Subcutaneous adipose tissue (tissue), 4 donors: ENCODE data around the gene SUCLA2. TPM values are rescaled to one million over a fixed set of nuclear protein-coding genes. Genes with fewer than 3 reads are reported as not detected.

Experiments
- CTCF ChIP-seq: fragments of 450-650 bp; IDR thresholded peaks from one replicate; pipeline ENCODE4 v1.5.1; 2016; ENCODE audit warnings: low read depth, mild to moderate bottlenecking, control low read depth, antibody characterized with exemption, moderate library complexity
- total RNA-seq, 4 donors: library from RNA; depleted of rRNA; stranded (reverse); fragments of >200 nt; gene quantifications; one replicate each; pipeline ENCODE4 v1.1.0, GENCODE V29; 2016

SUCLA2 gene
- total RNA-seq, 4 donors from 2014 or later, result 61.4 to 105 (median 87.4) TPM

- no peak for TF ChIP-seq CTCF
Measured at GRCh38 chr13:47991859-47992258, 9.2 kb downstream of the SUCLA2 start.

GRCh38 chr13:47990920-47991466 is 10.1 kb downstream of the SUCLA2 start:
- no peak for TF ChIP-seq CTCF

DNA sequence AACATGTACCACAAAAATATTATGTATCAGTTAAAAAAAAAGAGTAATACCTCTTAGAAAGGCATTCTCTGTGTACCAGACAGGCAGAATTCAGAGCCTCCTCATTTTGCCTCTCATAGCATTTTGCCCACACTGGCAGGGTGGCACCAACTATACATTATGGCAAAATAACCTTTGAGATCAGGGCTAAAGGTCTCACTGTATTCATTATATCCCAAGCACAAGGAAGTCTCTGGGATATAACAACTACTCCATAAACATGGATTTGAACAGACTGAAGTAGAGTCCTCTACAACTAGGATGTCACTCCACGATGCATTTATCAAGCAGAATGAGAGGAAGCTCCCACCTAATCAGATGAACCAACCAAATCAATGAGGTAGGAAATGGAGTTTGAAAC is 10.6 kb downstream of the SUCLA2 start:
- no peak for TF ChIP-seq CTCF

DNA sequence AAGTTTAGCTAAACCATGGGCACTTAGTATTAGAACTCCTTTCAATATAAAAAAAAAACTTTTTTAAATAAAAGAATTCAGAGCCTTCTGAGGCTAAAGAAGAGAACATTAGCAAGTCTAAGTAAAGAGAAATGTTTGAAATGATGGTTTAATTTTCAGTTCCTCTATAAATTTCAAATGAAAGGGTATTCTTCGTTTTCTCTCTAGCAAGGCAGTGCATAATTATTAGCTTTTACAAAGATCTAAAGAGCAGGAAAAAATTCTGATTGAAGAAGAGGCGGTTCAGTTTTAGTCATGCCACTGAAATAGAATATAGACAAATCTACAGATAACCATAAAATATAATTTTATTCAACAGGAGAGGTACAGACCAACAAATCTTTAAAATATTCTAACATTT is 18.0 kb downstream of the SUCLA2 start:
- TF ChIP-seq CTCF, result no peak

- no peak for TF ChIP-seq CTCF
Measured at GRCh38 chr13:47976325-47976724, 24.7 kb downstream of the SUCLA2 start.

- no peak for TF ChIP-seq CTCF
Measured at GRCh38 chr13:47964863-47965262, 36.2 kb downstream of the SUCLA2 start.

DNA sequence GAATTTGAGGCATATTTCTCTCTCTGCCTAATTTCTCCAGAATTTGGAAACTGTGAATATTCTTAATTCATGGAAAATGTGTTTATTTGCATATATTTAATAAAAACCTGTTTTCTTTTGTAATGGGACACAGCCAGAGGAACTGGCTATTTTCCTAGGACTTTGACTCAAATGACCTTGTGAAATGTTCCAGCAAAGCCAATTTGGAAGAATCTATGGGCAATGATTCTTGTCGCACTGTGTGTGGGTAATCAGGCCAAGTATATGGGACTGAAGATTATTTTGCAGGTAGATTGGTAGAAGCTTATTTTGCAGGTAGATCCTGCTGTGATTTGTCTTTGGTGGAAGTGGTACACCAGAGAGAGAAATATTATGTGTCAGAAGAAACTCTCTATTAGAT is 38.8 kb downstream of the SUCLA2 start:
- TF ChIP-seq CTCF, result no peak
